Measurements from ENCODE around the gene MAFB. TPM values are rescaled to one million over a fixed set of nuclear protein-coding genes. Genes with fewer than 3 reads are reported as not detected.

The MAFB gene
- total RNA-seq, 1 donor: 1.5 TPM

- H3K4me3 ChIP-seq (ENCODE audit: low read depth, low read length): no peak overlapping the region
These were observed 24.8 kb downstream of the MAFB start for GRCh38 chr20:40663991-40664880.

GRCh38 chr20:40663304-40663790, 25.7 kb downstream of the MAFB start:
- H3K4me3 ChIP-seq (ENCODE audit: low read depth, low read length): no peak overlapping the region
- DNase-seq (ENCODE audit: low read depth): no peak
- TF ChIP-seq CTCF (IDR thresholded peaks at IDR 0.05; ENCODE audit: insufficient read depth, low read length): no peak

More at GRCh38 chr20:40663991-40664880, 24.8 kb downstream of the MAFB start:
- TF ChIP-seq CTCF (IDR thresholded peaks at IDR 0.05; ENCODE audit: insufficient read depth, low read length): no peak
- no peak for DNase-seq (ENCODE audit: low read depth)

- no peak overlapping the region for H3K4me3 ChIP-seq (ENCODE audit: low read depth, low read length)
- DNase-seq (ENCODE audit: low read depth): no peak
- no peak for TF ChIP-seq CTCF (IDR thresholded peaks at IDR 0.05; ENCODE audit: insufficient read depth, low read length)
These were observed 29.5 kb downstream of the MAFB start for GRCh38 chr20:40659567-40659966.

GRCh38 chr20:40658509-40658908, 30.5 kb downstream of the MAFB start:
- no peak overlapping the region for H3K4me3 ChIP-seq (ENCODE audit: low read depth, low read length)
- TF ChIP-seq CTCF (IDR thresholded peaks at IDR 0.05; ENCODE audit: insufficient read depth, low read length): no peak
- DNase-seq (ENCODE audit: low read depth): no peak

GRCh38 chr20:40657526-40657925, 31.5 kb downstream of the MAFB start:
- no peak for TF ChIP-seq CTCF (IDR thresholded peaks at IDR 0.05; ENCODE audit: insufficient read depth, low read length)
- no peak for DNase-seq (ENCODE audit: low read depth)
- H3K4me3 ChIP-seq (ENCODE audit: low read depth, low read length): no peak overlapping the region

- DNase-seq (ENCODE audit: low read depth): no peak
- no peak overlapping the region for H3K4me3 ChIP-seq (ENCODE audit: low read depth, low read length)
- no peak for TF ChIP-seq CTCF (IDR thresholded peaks at IDR 0.05; ENCODE audit: insufficient read depth, low read length)
These were observed 33.6 kb downstream of the MAFB start for GRCh38 chr20:40655451-40655850.
